HAP-1 (cell line): Measurements from ENCODE around the gene EYS.

ENCODE experiments used
- DNase-seq, 2 experiments: peaks; one replicate each; pipeline ENCODE4 v3.0.0-alpha.2; 2016 to 2020; ENCODE audit warnings: low spot score in 2 of 2
- H3K27me3 ChIP-seq: fragments of 250-450 bp; sonication (Bioruptor Pico); 2 replicates; pipeline ENCODE4 v1.5.1; 2020; ENCODE audit warnings: low read depth, mild to moderate bottlenecking, moderate library complexity
- H3K36me3 ChIP-seq: fragments of 250-450 bp; sonication (Bioruptor Pico); replicated peaks from 2 replicates; pipeline ENCODE4 v1.5.1; 2020; ENCODE audit warnings: mild to moderate bottlenecking
- H3K4me1 ChIP-seq: fragments of 250-450 bp; sonication (Bioruptor Pico); 2 replicates; pipeline ENCODE4 v1.5.1; 2020; ENCODE audit warnings: mild to moderate bottlenecking
- H3K4me3 ChIP-seq: fragments of 250-450 bp; sonication (Bioruptor Pico); 2 replicates; pipeline ENCODE4 v1.5.1; 2020; ENCODE audit warnings: mild to moderate bottlenecking, moderate library complexity
- H3K9me3 ChIP-seq: fragments of 250-450 bp; sonication (Bioruptor Pico); 2 replicates; pipeline ENCODE4 v1.5.1; 2020; ENCODE audit warnings: mild to moderate bottlenecking, moderate library complexity
- in situ Hi-C: fragments of 300-500 bp; cut with MboI; formaldehyde crosslinking; loops from 3 replicates; pipeline ENCODE4 v1.14.3; 2020; ENCODE audit warnings: low sequenced_read_pairs, inconsistent platforms, mixed read lengths

Gene EYS

DNA sequence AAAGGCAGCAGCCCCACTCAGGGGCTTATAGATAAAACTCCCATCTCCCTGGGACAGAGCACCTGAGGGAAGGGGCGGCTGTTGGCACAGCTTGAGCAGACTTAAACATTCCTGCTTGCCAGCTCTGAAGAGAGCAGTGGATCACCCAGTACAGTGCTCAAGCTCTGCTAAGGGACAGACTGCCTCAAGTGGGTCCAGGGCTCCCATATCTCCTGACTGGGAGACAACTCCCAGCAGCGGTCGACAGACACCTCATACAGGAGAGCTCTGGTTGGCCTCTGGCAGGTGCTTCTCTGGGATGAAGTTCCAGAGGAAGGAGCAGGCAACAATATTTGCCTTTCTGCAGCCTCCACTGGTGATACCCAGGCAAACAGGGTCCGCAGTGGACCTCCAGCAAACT lies 810.1 kb downstream of the EYS start:
- no peak overlapping the region for H3K4me3 ChIP-seq
- no peaks in the 10 kb centered on the region for H3K36me3 ChIP-seq
- no peak for DNase-seq
- H3K9me3 ChIP-seq, result no peaks in the 10 kb centered on the region
- H3K4me1 ChIP-seq, result peaks cover 7% of the 10 kb centered on the region
- in situ Hi-C loops, result no loop called here
- H3K27me3 ChIP-seq, result no peaks in the 10 kb centered on the region

GRCh38 chr6:64895945-64896344 lies 811.1 kb downstream of the EYS start:
- no peaks in the 10 kb centered on the region for H3K27me3 ChIP-seq
- in situ Hi-C loops, result no loop called here
- H3K9me3 ChIP-seq, result no peaks in the 10 kb centered on the region
- peaks cover 7% of the 10 kb centered on the region for H3K4me1 ChIP-seq
- no peaks in the 10 kb centered on the region for H3K36me3 ChIP-seq
- no peak overlapping the region for H3K4me3 ChIP-seq
- DNase-seq, result no peak

DNA sequence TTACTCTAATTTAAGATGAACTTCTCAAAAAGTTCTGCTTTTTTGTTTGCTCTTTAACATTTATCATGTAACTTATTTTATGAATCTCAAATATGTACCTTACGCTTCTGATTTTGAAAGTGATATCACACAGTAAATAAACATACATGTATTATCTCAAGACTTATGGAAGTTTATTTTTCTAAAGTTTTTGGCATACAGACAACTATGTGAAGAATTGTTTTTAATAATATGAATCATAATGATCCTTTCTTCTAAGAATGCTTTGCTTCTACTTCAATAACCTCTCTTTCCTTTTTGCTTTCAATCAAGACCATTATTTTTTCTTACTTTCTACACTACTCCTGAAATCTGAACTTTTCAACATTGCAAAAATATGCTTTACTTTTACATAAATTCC lies 816.4 kb downstream of the EYS start:
- Histone ChIP-seq H3K27me3 (no peaks in the 10 kb centered on the region), H3K9me3 (no peaks in the 10 kb centered on the region), H3K4me1 (peaks cover 7% of the 10 kb centered on the region), H3K36me3 (no peaks in the 10 kb centered on the region), H3K4me3 (no peak overlapping the region)
- in situ Hi-C loops, result no loop called here
- DNase-seq, result no peak

DNA sequence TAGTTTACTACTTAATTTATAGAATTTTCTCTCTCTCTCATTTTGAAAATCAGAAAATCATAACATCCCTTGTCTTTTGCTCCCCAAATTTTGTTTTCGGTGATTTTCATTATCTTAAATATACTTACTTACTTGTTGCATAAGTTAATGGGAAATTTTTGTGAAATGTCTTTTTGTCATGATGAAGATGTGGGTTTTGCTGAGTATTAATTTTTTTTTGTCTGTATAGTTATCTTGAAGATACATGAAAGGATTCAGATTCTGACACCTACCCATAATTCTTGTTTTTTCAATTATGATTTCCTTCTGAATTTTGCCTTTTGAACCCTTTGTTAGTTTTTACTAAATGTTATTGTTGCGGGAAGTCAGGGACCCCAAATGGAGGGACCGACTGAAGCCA lies 817.9 kb downstream of the EYS start:
- no peaks in the 10 kb centered on the region for H3K9me3 ChIP-seq
- in situ Hi-C loops, result no loop called here
- H3K27me3 ChIP-seq, result no peaks in the 10 kb centered on the region
- DNase-seq, result no peak
- H3K4me3 ChIP-seq, result no peak overlapping the region
- peaks cover 7% of the 10 kb centered on the region for H3K4me1 ChIP-seq
- no peaks in the 10 kb centered on the region for H3K36me3 ChIP-seq

- H3K9me3 ChIP-seq, result no peaks in the 10 kb centered on the region
- no peaks in the 10 kb centered on the region for H3K4me1 ChIP-seq
- H3K27me3 ChIP-seq, result peaks cover 3% of the 10 kb centered on the region; the same call in 1 of the 2 replicates
- H3K36me3 ChIP-seq, result no peaks in the 10 kb centered on the region
- in situ Hi-C loops, result no loop called here
- no peak overlapping the region for H3K4me3 ChIP-seq
- DNase-seq, result no peak
These were observed 832.2 kb downstream of the EYS start for GRCh38 chr6:64874776-64875175.

GRCh38 chr6:64872633-64873032 lies 834.4 kb downstream of the EYS start:
- H3K9me3 ChIP-seq, result no peaks in the 10 kb centered on the region
- no peaks in the 10 kb centered on the region for H3K4me1 ChIP-seq
- no peaks in the 10 kb centered on the region for H3K36me3 ChIP-seq
- no peak overlapping the region for H3K4me3 ChIP-seq
- peaks cover 3% of the 10 kb centered on the region; the same call in 1 of the 2 replicates for H3K27me3 ChIP-seq
- in situ Hi-C loops, result no loop called here
- DNase-seq, result no peak

GRCh38 chr6:64861039-64861651 lies 845.9 kb downstream of the EYS start:
- Histone ChIP-seq H3K4me1 (no peaks in the 10 kb centered on the region), H3K4me3 (no peak overlapping the region), H3K27me3 (no peaks in the 10 kb centered on the region), H3K9me3 (no peaks in the 10 kb centered on the region), H3K36me3 (no peaks in the 10 kb centered on the region)
- in situ Hi-C loops, result no loop called here
- no peak for DNase-seq

DNA sequence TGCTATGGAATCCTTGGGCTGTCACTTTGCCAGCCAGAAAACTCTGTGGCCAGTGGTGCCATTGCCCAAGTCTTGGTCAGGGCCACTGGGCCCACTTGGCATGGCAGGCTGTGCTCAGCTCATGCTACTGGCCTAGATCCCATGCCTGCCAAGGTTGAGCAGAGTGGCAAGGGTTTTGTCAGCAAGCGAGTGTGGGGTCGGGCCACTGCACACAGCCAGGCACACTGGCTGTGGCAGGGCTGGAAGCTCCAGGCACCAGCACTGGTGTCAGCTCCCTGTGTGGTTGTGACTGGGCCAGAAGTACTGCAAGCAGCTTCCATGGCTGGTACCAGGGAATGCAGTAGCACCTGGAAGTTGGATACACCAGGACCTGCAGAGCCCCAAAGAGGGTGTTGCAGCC lies 846.8 kb downstream of the EYS start:
- H3K9me3 ChIP-seq, result no peaks in the 10 kb centered on the region
- H3K36me3 ChIP-seq, result no peaks in the 10 kb centered on the region
- DNase-seq, result no peak
- H3K4me3 ChIP-seq, result no peak overlapping the region
- H3K27me3 ChIP-seq, result no peaks in the 10 kb centered on the region
- H3K4me1 ChIP-seq, result no peaks in the 10 kb centered on the region
- in situ Hi-C loops, result no loop called here

DNA sequence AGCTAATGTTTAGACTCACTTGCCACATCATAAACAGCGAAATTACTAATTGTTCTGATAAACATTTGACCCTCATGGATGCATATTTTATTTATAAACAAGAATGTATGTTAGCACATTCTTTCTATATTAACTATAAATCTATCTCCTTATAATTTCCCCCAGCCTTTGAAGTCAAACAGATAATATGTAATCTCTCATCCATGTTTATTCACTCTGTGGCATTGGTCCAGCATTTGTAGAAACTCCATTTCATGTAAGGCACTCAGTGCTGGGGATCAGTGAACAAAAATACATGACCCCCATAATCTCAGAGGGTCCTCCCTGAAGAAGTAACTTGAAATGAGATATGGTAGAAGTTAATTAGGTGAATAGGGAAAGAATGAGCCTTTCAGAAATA lies 856.9 kb downstream of the EYS start:
- in situ Hi-C loops, result no loop called here
- H3K4me1 ChIP-seq, result no peaks in the 10 kb centered on the region

GRCh38 chr6:64848467-64848866 lies 858.6 kb downstream of the EYS start:
- H3K4me3 ChIP-seq, result no peak overlapping the region
- H3K36me3 ChIP-seq, result no peaks in the 10 kb centered on the region
- no peaks in the 10 kb centered on the region for H3K4me1 ChIP-seq
- no peak for DNase-seq
- in situ Hi-C loops, result no loop called here
- no peaks in the 10 kb centered on the region for H3K27me3 ChIP-seq
- H3K9me3 ChIP-seq, result no peaks in the 10 kb centered on the region

More for the DNA sequence above, 856.9 kb downstream of the EYS start:
- DNase-seq, result no peak
- Histone ChIP-seq H3K9me3 (no peaks in the 10 kb centered on the region), H3K36me3 (no peaks in the 10 kb centered on the region), H3K4me3 (no peak overlapping the region), H3K27me3 (no peaks in the 10 kb centered on the region)

DNA sequence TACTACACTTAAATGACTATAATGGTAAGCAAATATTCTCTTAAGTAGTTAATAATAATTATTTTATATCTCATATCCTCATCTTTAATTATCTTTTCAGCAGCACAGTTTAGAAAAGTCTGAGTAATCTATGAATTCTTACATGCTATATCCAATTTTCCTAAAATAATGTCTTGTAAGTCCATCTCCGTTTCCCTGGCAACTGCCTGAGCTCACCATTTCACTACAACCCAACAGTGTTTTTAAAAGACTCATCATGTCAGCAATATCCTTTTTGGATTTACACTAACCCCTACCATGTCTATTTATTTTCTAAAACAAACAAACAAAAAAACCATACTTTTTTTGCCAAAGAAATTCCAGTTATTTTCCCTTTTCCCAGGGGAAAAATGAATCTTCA lies 859.6 kb downstream of the EYS start:
- in situ Hi-C loops, result no loop called here
- no peak overlapping the region for H3K4me3 ChIP-seq
- no peak for DNase-seq
- no peaks in the 10 kb centered on the region for H3K4me1 ChIP-seq
- no peaks in the 10 kb centered on the region for H3K36me3 ChIP-seq
- no peaks in the 10 kb centered on the region for H3K9me3 ChIP-seq
- no peaks in the 10 kb centered on the region for H3K27me3 ChIP-seq

DNA sequence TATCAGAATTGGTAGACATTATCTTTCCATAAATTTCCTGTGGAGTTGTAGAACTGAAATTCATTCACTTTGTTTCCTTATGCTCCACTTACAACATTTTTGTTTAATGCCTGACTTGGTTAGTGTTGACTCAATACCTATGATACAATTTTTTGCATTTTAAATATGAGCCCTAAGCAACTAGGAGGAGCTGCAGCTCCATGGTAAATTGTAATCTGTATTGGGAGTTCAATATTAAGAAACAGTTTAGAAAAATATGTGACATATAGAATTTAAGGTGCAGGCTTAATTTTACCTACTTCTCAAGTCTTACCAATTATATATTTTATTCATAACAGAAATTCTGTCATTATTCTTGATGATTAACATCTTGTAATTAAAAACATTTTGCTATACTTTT lies 868.3 kb downstream of the EYS start:
- no peak for DNase-seq
- Histone ChIP-seq H3K9me3 (no peaks in the 10 kb centered on the region), H3K27me3 (no peaks in the 10 kb centered on the region), H3K36me3 (no peaks in the 10 kb centered on the region), H3K4me3 (no peak overlapping the region), H3K4me1 (no peaks in the 10 kb centered on the region)
- in situ Hi-C loops, result no loop called here

DNA sequence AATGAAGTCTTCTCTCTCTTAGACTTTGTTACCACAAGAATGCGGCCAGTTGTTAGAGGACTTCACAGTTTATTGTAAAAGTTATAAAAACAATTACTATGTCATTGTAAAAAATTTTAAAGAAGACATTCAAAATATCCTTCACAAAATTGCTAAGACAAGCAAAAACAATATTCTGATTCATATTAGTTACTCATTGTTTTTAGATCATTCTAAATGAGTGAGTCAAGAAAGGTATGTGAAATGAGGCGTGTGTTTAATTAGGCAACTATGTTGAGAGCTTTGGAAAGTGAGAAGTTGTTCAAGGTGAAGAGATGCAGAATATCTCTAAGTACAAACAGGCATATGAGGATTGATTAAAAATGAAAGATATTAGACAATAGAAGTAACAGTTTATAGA lies 875.3 kb downstream of the EYS start:
- Histone ChIP-seq H3K4me1 (no peaks in the 10 kb centered on the region), H3K36me3 (no peaks in the 10 kb centered on the region), H3K9me3 (no peaks in the 10 kb centered on the region), H3K4me3 (no peak overlapping the region), H3K27me3 (no peaks in the 10 kb centered on the region)
- no peak for DNase-seq
- in situ Hi-C loops, result no loop called here

DNA sequence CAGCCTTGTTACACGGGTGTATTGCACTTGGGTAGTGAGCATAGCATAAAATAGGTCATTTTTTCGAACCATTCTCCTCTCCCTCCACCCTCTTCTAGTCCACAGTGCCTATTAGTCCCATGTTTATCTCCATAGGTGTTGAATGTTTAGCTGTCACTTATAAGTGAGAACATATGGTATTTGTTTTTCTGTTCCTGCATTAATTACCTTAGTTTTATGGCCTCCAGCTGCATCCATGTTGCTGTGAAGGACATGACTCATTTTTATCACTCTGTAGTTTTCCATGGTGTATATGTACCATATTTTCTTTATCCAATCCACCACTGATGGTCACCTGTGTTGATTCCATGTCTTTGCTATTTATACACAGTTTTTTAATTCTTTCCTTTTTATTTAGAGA lies 889.5 kb downstream of the EYS start:
- Histone ChIP-seq H3K9me3 (no peaks in the 10 kb centered on the region), H3K4me1 (no peaks in the 10 kb centered on the region), H3K36me3 (no peaks in the 10 kb centered on the region), H3K4me3 (no peak overlapping the region), H3K27me3 (no peaks in the 10 kb centered on the region)
- no peak for DNase-seq
- in situ Hi-C loops, result no loop called here

- no peak for DNase-seq
- no peaks in the 10 kb centered on the region for H3K27me3 ChIP-seq
- in situ Hi-C loops, result no loop called here
These were observed 891.3 kb downstream of the EYS start for GRCh38 chr6:64815718-64816117.

More at GRCh38 chr6:64815718-64816117, 891.3 kb downstream of the EYS start:
- no peak overlapping the region for H3K4me3 ChIP-seq
- H3K36me3 ChIP-seq, result no peaks in the 10 kb centered on the region
- H3K4me1 ChIP-seq, result no peaks in the 10 kb centered on the region
- no peaks in the 10 kb centered on the region for H3K9me3 ChIP-seq
